ENCODE data around the gene BCL11A.

The BCL11A gene

GRCh38 chr2:60502144-60502543 lies 51.3 kb downstream of the BCL11A start:
- H3K27me3 ChIP-seq (ENCODE audit: insufficient read depth, low read length): no peaks in the 10 kb centered on the region

GRCh38 chr2:60500861-60501260 lies 52.6 kb downstream of the BCL11A start:
- H3K36me3 ChIP-seq (ENCODE audit: insufficient read depth, low read length): peaks cover 3% of the 10 kb centered on the region; the same call in 1 of the 2 replicates
- 91% methylated on average over 2 of the region's 2 CpGs for WGBS

More at GRCh38 chr2:60502144-60502543, 51.3 kb downstream of the BCL11A start:
- Histone ChIP-seq H3K9me3 (ENCODE audit: insufficient read depth, low read depth, low read length) (no peaks in the 10 kb centered on the region), H3K36me3 (ENCODE audit: insufficient read depth, low read length) (peaks cover 3% of the 10 kb centered on the region; the same call in 1 of the 2 replicates), H3K4me3 (ENCODE audit: low read length) (no peak overlapping the region), H3K4me1 (ENCODE audit: insufficient read depth, low read length) (peaks cover 19% of the 10 kb centered on the region), H3K9ac (ENCODE audit: low read depth, low read length) (no peak overlapping the region), H3K27ac (ENCODE audit: low read depth, low read length) (no peak overlapping the region)
- 88% methylated on average over 4 of the region's 4 CpGs for WGBS

GRCh38 chr2:60499651-60500265 lies 53.7 kb downstream of the BCL11A start:
- Histone ChIP-seq H3K9ac (ENCODE audit: low read depth, low read length) (no peak overlapping the region), H3K27ac (ENCODE audit: low read depth, low read length) (no peak overlapping the region), H3K36me3 (ENCODE audit: insufficient read depth, low read length) (peaks cover 3% of the 10 kb centered on the region; the same call in 1 of the 2 replicates), H3K4me3 (ENCODE audit: low read length) (no peak overlapping the region), H3K27me3 (ENCODE audit: insufficient read depth, low read length) (no peaks in the 10 kb centered on the region), H3K4me1 (ENCODE audit: insufficient read depth, low read length) (peaks cover 11% of the 10 kb centered on the region), H3K9me3 (ENCODE audit: insufficient read depth, low read depth, low read length) (no peaks in the 10 kb centered on the region)
- WGBS: 93% methylated on average over 8 of the region's 8 CpGs

More at GRCh38 chr2:60500861-60501260, 52.6 kb downstream of the BCL11A start:
- Histone ChIP-seq H3K4me1 (ENCODE audit: insufficient read depth, low read length) (peaks cover 19% of the 10 kb centered on the region), H3K9me3 (ENCODE audit: insufficient read depth, low read depth, low read length) (no peaks in the 10 kb centered on the region), H3K9ac (ENCODE audit: low read depth, low read length) (no peak overlapping the region), H3K27ac (ENCODE audit: low read depth, low read length) (no peak overlapping the region), H3K27me3 (ENCODE audit: insufficient read depth, low read length) (no peaks in the 10 kb centered on the region), H3K4me3 (ENCODE audit: low read length) (no peak overlapping the region)

GRCh38 chr2:60498816-60499429 lies 54.5 kb downstream of the BCL11A start:
- H3K27me3 ChIP-seq (ENCODE audit: insufficient read depth, low read length): no peaks in the 10 kb centered on the region
- peaks cover 16% of the 10 kb centered on the region for H3K4me1 ChIP-seq (ENCODE audit: insufficient read depth, low read length)
- H3K9ac ChIP-seq (ENCODE audit: low read depth, low read length): no peak overlapping the region
- H3K36me3 ChIP-seq (ENCODE audit: insufficient read depth, low read length): peaks cover 3% of the 10 kb centered on the region; the same call in 1 of the 2 replicates
- WGBS: 96% methylated on average over 8 of the region's 8 CpGs
- H3K27ac ChIP-seq (ENCODE audit: low read depth, low read length): no peak overlapping the region
- no peak overlapping the region for H3K4me3 ChIP-seq (ENCODE audit: low read length)
- H3K9me3 ChIP-seq (ENCODE audit: insufficient read depth, low read depth, low read length): no peaks in the 10 kb centered on the region

- no peak overlapping the region for H3K27ac ChIP-seq (ENCODE audit: low read depth, low read length)
- H3K9ac ChIP-seq (ENCODE audit: low read depth, low read length): no peak overlapping the region
- H3K4me3 ChIP-seq (ENCODE audit: low read length): no peak overlapping the region
- H3K9me3 ChIP-seq (ENCODE audit: insufficient read depth, low read depth, low read length): no peaks in the 10 kb centered on the region
- H3K36me3 ChIP-seq (ENCODE audit: insufficient read depth, low read length): peaks cover 3% of the 10 kb centered on the region; the same call in 1 of the 2 replicates
- H3K27me3 ChIP-seq (ENCODE audit: insufficient read depth, low read length): no peaks in the 10 kb centered on the region
- peaks cover 22% of the 10 kb centered on the region for H3K4me1 ChIP-seq (ENCODE audit: insufficient read depth, low read length)
- WGBS: 92% methylated on average over 8 of the region's 8 CpGs
These were observed 55.2 kb downstream of the BCL11A start for GRCh38 chr2:60498127-60498815.

GRCh38 chr2:60497500-60497899 lies 56.0 kb downstream of the BCL11A start:
- Histone ChIP-seq H3K4me1 (ENCODE audit: insufficient read depth, low read length) (peaks cover 22% of the 10 kb centered on the region), H3K9me3 (ENCODE audit: insufficient read depth, low read depth, low read length) (no peaks in the 10 kb centered on the region), H3K36me3 (ENCODE audit: insufficient read depth, low read length) (peaks cover 3% of the 10 kb centered on the region; the same call in 1 of the 2 replicates), H3K4me3 (ENCODE audit: low read length) (no peak overlapping the region), H3K27me3 (ENCODE audit: insufficient read depth, low read length) (no peaks in the 10 kb centered on the region), H3K9ac (ENCODE audit: low read depth, low read length) (no peak overlapping the region), H3K27ac (ENCODE audit: low read depth, low read length) (no peak overlapping the region)
- WGBS: no CpG with 5 or more reads among the region's 2 CpGs

GRCh38 chr2:60496956-60497355 lies 56.5 kb downstream of the BCL11A start:
- Histone ChIP-seq H3K27ac (ENCODE audit: low read depth, low read length) (no peak overlapping the region), H3K4me1 (ENCODE audit: insufficient read depth, low read length) (peaks cover 22% of the 10 kb centered on the region), H3K4me3 (ENCODE audit: low read length) (no peak overlapping the region), H3K27me3 (ENCODE audit: insufficient read depth, low read length) (no peaks in the 10 kb centered on the region), H3K9me3 (ENCODE audit: insufficient read depth, low read depth, low read length) (no peaks in the 10 kb centered on the region), H3K9ac (ENCODE audit: low read depth, low read length) (no peak overlapping the region), H3K36me3 (ENCODE audit: insufficient read depth, low read length) (peaks cover 3% of the 10 kb centered on the region; the same call in 1 of the 2 replicates)
- 78% methylated on average over 5 of the region's 5 CpGs for WGBS

- no peak overlapping the region for H3K4me3 ChIP-seq (ENCODE audit: low read length)
- H3K4me1 ChIP-seq (ENCODE audit: insufficient read depth, low read length): peaks cover 22% of the 10 kb centered on the region
- no peaks in the 10 kb centered on the region for H3K9me3 ChIP-seq (ENCODE audit: insufficient read depth, low read depth, low read length)
- H3K9ac ChIP-seq (ENCODE audit: low read depth, low read length): no peak overlapping the region
- WGBS: 82% methylated on average over 1 of the region's 1 CpG
- H3K27me3 ChIP-seq (ENCODE audit: insufficient read depth, low read length): no peaks in the 10 kb centered on the region
- H3K27ac ChIP-seq (ENCODE audit: low read depth, low read length): no peak overlapping the region
- H3K36me3 ChIP-seq (ENCODE audit: insufficient read depth, low read length): peaks cover 3% of the 10 kb centered on the region; the same call in 1 of the 2 replicates
These were observed 57.0 kb downstream of the BCL11A start for GRCh38 chr2:60496475-60496874.

- Histone ChIP-seq H3K4me3 (ENCODE audit: low read length) (no peak overlapping the region), H3K36me3 (ENCODE audit: insufficient read depth, low read length) (no peaks in the 10 kb centered on the region), H3K27me3 (ENCODE audit: insufficient read depth, low read length) (no peaks in the 10 kb centered on the region), H3K9me3 (ENCODE audit: insufficient read depth, low read depth, low read length) (no peaks in the 10 kb centered on the region), H3K27ac (ENCODE audit: low read depth, low read length) (no peak overlapping the region), H3K4me1 (ENCODE audit: insufficient read depth, low read length) (peaks cover 26% of the 10 kb centered on the region), H3K9ac (ENCODE audit: low read depth, low read length) (no peak overlapping the region)
- 96% methylated on average over 6 of the region's 6 CpGs for WGBS
These were observed 58.3 kb downstream of the BCL11A start for GRCh38 chr2:60495041-60495625.

- H3K4me1 ChIP-seq (ENCODE audit: insufficient read depth, low read length): peaks cover 32% of the 10 kb centered on the region
- WGBS: 85% methylated on average over 4 of the region's 4 CpGs
These were observed 59.6 kb downstream of the BCL11A start for GRCh38 chr2:60493804-60494387.

More at GRCh38 chr2:60493804-60494387, 59.6 kb downstream of the BCL11A start:
- no peak overlapping the region for H3K27ac ChIP-seq (ENCODE audit: low read depth, low read length)
- H3K36me3 ChIP-seq (ENCODE audit: insufficient read depth, low read length): no peaks in the 10 kb centered on the region
- no peaks in the 10 kb centered on the region for H3K9me3 ChIP-seq (ENCODE audit: insufficient read depth, low read depth, low read length)
- no peak overlapping the region for H3K9ac ChIP-seq (ENCODE audit: low read depth, low read length)
- H3K4me3 ChIP-seq (ENCODE audit: low read length): no peak overlapping the region
- H3K27me3 ChIP-seq (ENCODE audit: insufficient read depth, low read length): no peaks in the 10 kb centered on the region
